ENCODE results near the gene NELL2.

The NELL2 gene

GRCh38 chr12:44627387-44628166, 248.5 kb downstream of the NELL2 start:
- no peak for DNase-seq (ENCODE audit: low read depth, low spot score)

GRCh38 chr12:44626883-44627282, 249.2 kb downstream of the NELL2 start:
- no peak for DNase-seq (ENCODE audit: low read depth, low spot score)

GRCh38 chr12:44618946-44619345, 257.2 kb downstream of the NELL2 start:
- DNase-seq (ENCODE audit: low read depth, low spot score), result no peak

GRCh38 chr12:44616402-44616801, 259.7 kb downstream of the NELL2 start:
- DNase-seq (ENCODE audit: low read depth, low spot score), result no peak

GRCh38 chr12:44611538-44611937, 264.6 kb downstream of the NELL2 start:
- no peak for DNase-seq (ENCODE audit: low read depth, low spot score)

- no peak for DNase-seq (ENCODE audit: low read depth, low spot score)
These were observed 272.4 kb downstream of the NELL2 start for GRCh38 chr12:44603701-44604100.

- no peak for DNase-seq (ENCODE audit: low read depth, low spot score)
These were observed 283.5 kb downstream of the NELL2 start for GRCh38 chr12:44592626-44593025.

- no peak for DNase-seq (ENCODE audit: low read depth, low spot score)
These were observed 286.4 kb downstream of the NELL2 start for GRCh38 chr12:44589697-44590096.

GRCh38 chr12:44588651-44589050, 287.5 kb downstream of the NELL2 start:
- no peak for DNase-seq (ENCODE audit: low read depth, low spot score)

GRCh38 chr12:44584625-44585024, 291.5 kb downstream of the NELL2 start:
- no peak for DNase-seq (ENCODE audit: low read depth, low spot score)

- DNase-seq (ENCODE audit: low read depth, low spot score), result no peak
These were observed 293.6 kb downstream of the NELL2 start for GRCh38 chr12:44582521-44582920.

- DNase-seq (ENCODE audit: low read depth, low spot score), result no peak
These were observed 294.4 kb downstream of the NELL2 start for GRCh38 chr12:44581642-44582242.

GRCh38 chr12:44574586-44574985, 301.5 kb downstream of the NELL2 start:
- DNase-seq (ENCODE audit: low read depth, low spot score), result no peak

- no peak for DNase-seq (ENCODE audit: low read depth, low spot score)
These were observed 302.4 kb downstream of the NELL2 start for GRCh38 chr12:44573723-44574122.

GRCh38 chr12:44571006-44571550, 305.0 kb downstream of the NELL2 start:
- DNase-seq (ENCODE audit: low read depth, low spot score), result no peak

GRCh38 chr12:44570036-44570583, 306.0 kb downstream of the NELL2 start:
- no peak for DNase-seq (ENCODE audit: low read depth, low spot score)

- DNase-seq (ENCODE audit: low read depth, low spot score), result no peak
These were observed 311.0 kb downstream of the NELL2 start for GRCh38 chr12:44565163-44565562.

GRCh38 chr12:44563486-44563885, 312.6 kb downstream of the NELL2 start:
- DNase-seq (ENCODE audit: low read depth, low spot score), result no peak

- DNase-seq (ENCODE audit: low read depth, low spot score), result no peak
These were observed 317.6 kb downstream of the NELL2 start for GRCh38 chr12:44558340-44559100.

- DNase-seq (ENCODE audit: low read depth, low spot score), result no peak
These were observed 320.7 kb downstream of the NELL2 start for GRCh38 chr12:44555454-44555853.

GRCh38 chr12:44551631-44552030, 324.5 kb downstream of the NELL2 start:
- DNase-seq (ENCODE audit: low read depth, low spot score), result no peak

- DNase-seq (ENCODE audit: low read depth, low spot score), result no peak
These were observed 325.7 kb downstream of the NELL2 start for GRCh38 chr12:44550377-44550776.

Data from activated naive CD8-positive, alpha-beta T cell treated with anti-CD3 and anti-CD28 coated beads, Interleukin-2, amount 50 U/mL, for 16 hours (primary cell).